Transverse colon (tissue), 4 donors: ENCODE data around the gene PVALB.

Experiments
- EP300 ChIP-seq: sonication (generic); formaldehyde crosslinking; IDR thresholded peaks from one replicate; pipeline ENCODE4 v1.6.1; 2017; ENCODE audit warnings: antibody characterized with exemption, low read depth
- POLR2A ChIP-seq: fragments of 450-650 bp; IDR thresholded peaks from one replicate; pipeline ENCODE4 v1.6.1; 2016; ENCODE audit warnings: antibody characterized with exemption, mild to moderate bottlenecking, moderate library complexity
- POLR2AphosphoS5 ChIP-seq, 3 donors: sonication (generic); formaldehyde crosslinking; IDR thresholded peaks; one replicate each; pipeline ENCODE4 v1.6.1; 2016; ENCODE audit warnings: antibody characterized with exemption in 3 of 3
- TF ChIP-seq, protein P1 (sequence below), 5 experiments: fragments of 200-600 bp in 3 of 5; fragments of 450-650 bp in 2 of 5; sonication (generic) in 3 of 5; IDR thresholded peaks; 1 replicate in 2 of 5; 2 replicates in 3 of 5; pipeline ENCODE4 v1.5.1; 2016 to 2017; ENCODE audit warnings: antibody characterized with exemption in 5 of 5, inconsistent platforms in 3 of 5, mild to moderate bottlenecking in 2 of 5, moderate library complexity in 1 of 5

- TF ChIP-seq, protein P1, sequence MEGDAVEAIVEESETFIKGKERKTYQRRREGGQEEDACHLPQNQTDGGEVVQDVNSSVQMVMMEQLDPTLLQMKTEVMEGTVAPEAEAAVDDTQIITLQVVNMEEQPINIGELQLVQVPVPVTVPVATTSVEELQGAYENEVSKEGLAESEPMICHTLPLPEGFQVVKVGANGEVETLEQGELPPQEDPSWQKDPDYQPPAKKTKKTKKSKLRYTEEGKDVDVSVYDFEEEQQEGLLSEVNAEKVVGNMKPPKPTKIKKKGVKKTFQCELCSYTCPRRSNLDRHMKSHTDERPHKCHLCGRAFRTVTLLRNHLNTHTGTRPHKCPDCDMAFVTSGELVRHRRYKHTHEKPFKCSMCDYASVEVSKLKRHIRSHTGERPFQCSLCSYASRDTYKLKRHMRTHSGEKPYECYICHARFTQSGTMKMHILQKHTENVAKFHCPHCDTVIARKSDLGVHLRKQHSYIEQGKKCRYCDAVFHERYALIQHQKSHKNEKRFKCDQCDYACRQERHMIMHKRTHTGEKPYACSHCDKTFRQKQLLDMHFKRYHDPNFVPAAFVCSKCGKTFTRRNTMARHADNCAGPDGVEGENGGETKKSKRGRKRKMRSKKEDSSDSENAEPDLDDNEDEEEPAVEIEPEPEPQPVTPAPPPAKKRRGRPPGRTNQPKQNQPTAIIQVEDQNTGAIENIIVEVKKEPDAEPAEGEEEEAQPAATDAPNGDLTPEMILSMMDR (IDR thresholded peaks at IDR 0.05): no peak
- no peak for TF ChIP-seq POLR2A
- TF ChIP-seq EP300: no peak
- no peak for TF ChIP-seq POLR2AphosphoS5 (IDR thresholded peaks at IDR 0.05)
Observed at GRCh38 chr22:36790648-36791047, 26.2 kb downstream of the PVALB start.
